SU-DHL-6 (cell line): Measurements from ENCODE around the gene MYORG.
A peak's percentile ranks its signal among the peaks of the same experiment; 100 is the strongest.

Experiments
- H2AFZ ChIP-seq: fragments of 200-600 bp; sonication (generic); 2 replicates; pipeline ENCODE4 v1.6.1; 2014; ENCODE audit warnings: low read depth, mild to moderate bottlenecking, moderate library complexity, mixed read lengths, antibody characterized with exemption, low read length; ENCODE audit not compliant: severe bottlenecking
- H3F3A ChIP-seq: fragments of 200-600 bp; shearing (Covaris generic); 2 replicates; pipeline ENCODE4 v1.6.0; 2016; ENCODE audit warnings: antibody characterized with exemption, mild to moderate bottlenecking; ENCODE audit not compliant: insufficient read depth
- H3K27ac ChIP-seq: fragments of 200-600 bp; sonication (generic); 2 replicates; pipeline ENCODE4 v1.5.1; 2016; ENCODE audit warnings: low read depth, mild to moderate bottlenecking, low read length, moderate library complexity, mixed read lengths
- H3K27me3 ChIP-seq: fragments of 200-600 bp; sonication (generic), shearing (Covaris generic); 2 replicates; pipeline ENCODE4 v1.6.0; 2014; ENCODE audit warnings: mild to moderate bottlenecking, low read length
- H3K36me3 ChIP-seq: fragments of 200-600 bp; sonication (generic); 2 replicates; pipeline ENCODE4 v1.6.1; 2014; ENCODE audit warnings: mild to moderate bottlenecking, low read length, mixed read lengths
- H3K4me2 ChIP-seq: fragments of 300-600, 200-600 bp; shearing (Covaris generic), sonication (generic); 2 replicates; pipeline ENCODE4 v1.6.0; 2014; ENCODE audit warnings: low read length, low read depth, mild to moderate bottlenecking; ENCODE audit not compliant: poor library complexity, severe bottlenecking
- H3K4me3 ChIP-seq: fragments of 200-600 bp; sonication (generic); 2 replicates; pipeline ENCODE4 v1.5.1; 2014; ENCODE audit warnings: antibody characterized with exemption, low read length, mild to moderate bottlenecking, mixed read lengths; ENCODE audit not compliant: insufficient read depth, poor library complexity, severe bottlenecking
- H3K79me2 ChIP-seq: fragments of 200-600 bp; sonication (generic); 2 replicates; pipeline ENCODE4 v1.6.1; 2014; ENCODE audit warnings: mild to moderate bottlenecking, low read length, moderate library complexity; ENCODE audit not compliant: insufficient read depth
- H3K9ac ChIP-seq: fragments of 200-600 bp; sonication (generic); 2 replicates; pipeline ENCODE4 v1.7.0; 2014; ENCODE audit warnings: mild to moderate bottlenecking, low read length
- H3K9me2 ChIP-seq: fragments of 200-600 bp; sonication (generic); replicated peaks from 2 replicates; pipeline ENCODE4 v1.6.1; 2014; ENCODE audit warnings: low read length; ENCODE audit not compliant: insufficient read depth
- H3K9me3 ChIP-seq: fragments of 200-600 bp; sonication (generic); 2 replicates; pipeline ENCODE4 v1.6.1; 2014; ENCODE audit warnings: low read length, mixed read lengths; ENCODE audit not compliant: insufficient read depth
- H4K20me1 ChIP-seq: fragments of 200-600 bp; sonication (generic); 2 replicates; pipeline ENCODE4 v1.6.1; 2014; ENCODE audit warnings: low read depth, mild to moderate bottlenecking, antibody characterized with exemption, low read length, moderate library complexity, mixed read lengths
- EZH2phosphoT487 ChIP-seq: fragments of 200-600 bp; sonication (generic), shearing (Covaris generic); conservative IDR thresholded peaks from 2 replicates; pipeline ENCODE4 v1.6.1; 2018; ENCODE audit warnings: mild to moderate bottlenecking, antibody characterized with exemption, low read length, moderate library complexity, mixed read lengths
- TF ChIP-seq, protein P1 (sequence below): fragments of 200-600 bp; sonication (generic); IDR thresholded peaks from one replicate; pipeline ENCODE4 v1.5.1; 2017; ENCODE audit warnings: antibody characterized with exemption, mild to moderate bottlenecking, low read length, moderate library complexity; ENCODE audit not compliant: insufficient read depth, poor library complexity, severe bottlenecking

MYORG gene

DNA sequence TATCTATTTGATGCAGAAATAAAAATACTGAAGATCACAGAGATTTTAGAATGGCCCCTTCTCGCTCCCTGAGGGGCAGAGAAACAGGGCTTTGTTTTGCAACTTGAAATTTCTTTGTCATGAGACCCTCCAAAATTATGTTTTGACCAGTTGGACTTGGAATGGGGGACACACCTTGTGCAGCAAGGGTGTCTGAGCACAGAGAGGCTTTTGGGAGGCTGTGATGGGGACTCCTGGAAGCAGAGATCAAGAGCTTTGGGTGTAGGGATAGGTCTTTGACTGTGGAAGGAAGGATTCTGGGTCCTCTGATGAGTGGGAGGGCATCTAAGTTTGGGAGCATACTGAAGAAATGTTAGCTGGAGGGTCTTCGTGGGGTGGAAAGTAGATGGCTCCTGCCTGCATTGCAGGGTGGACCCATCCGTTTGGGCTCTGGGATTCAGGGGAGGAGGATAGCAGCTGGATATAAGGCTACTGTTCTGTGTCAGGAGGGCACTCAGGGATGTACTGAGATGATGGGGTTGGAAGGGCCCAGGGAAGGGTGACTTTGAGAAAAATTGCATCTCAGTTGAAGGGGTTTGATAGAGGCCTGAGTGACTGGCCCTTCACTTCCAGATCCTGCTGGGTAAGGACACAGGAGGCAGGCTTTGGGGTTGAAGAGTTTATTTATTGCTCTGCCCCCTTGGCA is 1.8 kb upstream of the MYORG start:
- Histone ChIP-seq H3K4me2 (no peak overlapping the region), H3F3A (peaks cover 9% of the 10 kb centered on the region; the same call in 1 of the 2 replicates), H3K9me3 (no peaks in the 10 kb centered on the region), H3K36me3 (no peaks in the 10 kb centered on the region), H3K79me2 (no peaks in the 10 kb centered on the region), H3K9me2 (no peaks in the 10 kb centered on the region), H3K27ac (no peak overlapping the region), H4K20me1 (no peaks in the 10 kb centered on the region), H3K4me3 (no peak overlapping the region), H3K27me3 (no peaks in the 10 kb centered on the region), H2AFZ (no peak overlapping the region), H3K9ac (no peak overlapping the region)
- TF ChIP-seq EZH2phosphoT487: no peak
- TF ChIP-seq, protein P1, sequence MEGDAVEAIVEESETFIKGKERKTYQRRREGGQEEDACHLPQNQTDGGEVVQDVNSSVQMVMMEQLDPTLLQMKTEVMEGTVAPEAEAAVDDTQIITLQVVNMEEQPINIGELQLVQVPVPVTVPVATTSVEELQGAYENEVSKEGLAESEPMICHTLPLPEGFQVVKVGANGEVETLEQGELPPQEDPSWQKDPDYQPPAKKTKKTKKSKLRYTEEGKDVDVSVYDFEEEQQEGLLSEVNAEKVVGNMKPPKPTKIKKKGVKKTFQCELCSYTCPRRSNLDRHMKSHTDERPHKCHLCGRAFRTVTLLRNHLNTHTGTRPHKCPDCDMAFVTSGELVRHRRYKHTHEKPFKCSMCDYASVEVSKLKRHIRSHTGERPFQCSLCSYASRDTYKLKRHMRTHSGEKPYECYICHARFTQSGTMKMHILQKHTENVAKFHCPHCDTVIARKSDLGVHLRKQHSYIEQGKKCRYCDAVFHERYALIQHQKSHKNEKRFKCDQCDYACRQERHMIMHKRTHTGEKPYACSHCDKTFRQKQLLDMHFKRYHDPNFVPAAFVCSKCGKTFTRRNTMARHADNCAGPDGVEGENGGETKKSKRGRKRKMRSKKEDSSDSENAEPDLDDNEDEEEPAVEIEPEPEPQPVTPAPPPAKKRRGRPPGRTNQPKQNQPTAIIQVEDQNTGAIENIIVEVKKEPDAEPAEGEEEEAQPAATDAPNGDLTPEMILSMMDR: no peak

DNA sequence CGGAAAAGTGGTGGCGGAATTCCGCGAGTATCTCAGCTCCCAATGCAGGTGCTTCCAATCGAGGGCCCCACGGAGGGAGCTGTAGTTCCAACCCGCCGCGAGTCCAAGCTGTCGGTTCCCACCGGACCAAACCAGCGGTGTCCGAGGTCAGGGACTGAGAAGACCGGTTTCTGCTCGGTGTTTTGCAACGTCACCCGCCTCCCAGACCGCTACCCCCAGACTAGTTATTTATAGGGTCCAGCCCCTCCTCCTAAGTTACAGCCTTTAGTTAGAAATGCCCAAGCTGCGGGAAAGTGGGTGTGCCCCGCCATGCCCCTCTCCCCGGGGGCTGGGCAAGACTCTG is 677 bp upstream of the MYORG start:
- peak overlapping the region; percentile 93 for H2AFZ ChIP-seq
- no peaks in the 10 kb centered on the region for H3K79me2 ChIP-seq
- no peaks in the 10 kb centered on the region for H3K27me3 ChIP-seq
- H3K36me3 ChIP-seq: no peaks in the 10 kb centered on the region
- H3K4me3 ChIP-seq: peak overlapping the region; percentile 65
- peak overlapping the region; percentile 68 for H3K9ac ChIP-seq
- no peaks in the 10 kb centered on the region for H3K9me2 ChIP-seq
- peaks cover 9% of the 10 kb centered on the region; the same call in 1 of the 2 replicates for H3F3A ChIP-seq
- H4K20me1 ChIP-seq: no peaks in the 10 kb centered on the region
- TF ChIP-seq EZH2phosphoT487: no peak
- TF ChIP-seq, protein P1: no peak
- peak overlapping the region; percentile 70 for H3K4me2 ChIP-seq
- H3K9me3 ChIP-seq: no peaks in the 10 kb centered on the region
- H3K27ac ChIP-seq: no peak overlapping the region

DNA sequence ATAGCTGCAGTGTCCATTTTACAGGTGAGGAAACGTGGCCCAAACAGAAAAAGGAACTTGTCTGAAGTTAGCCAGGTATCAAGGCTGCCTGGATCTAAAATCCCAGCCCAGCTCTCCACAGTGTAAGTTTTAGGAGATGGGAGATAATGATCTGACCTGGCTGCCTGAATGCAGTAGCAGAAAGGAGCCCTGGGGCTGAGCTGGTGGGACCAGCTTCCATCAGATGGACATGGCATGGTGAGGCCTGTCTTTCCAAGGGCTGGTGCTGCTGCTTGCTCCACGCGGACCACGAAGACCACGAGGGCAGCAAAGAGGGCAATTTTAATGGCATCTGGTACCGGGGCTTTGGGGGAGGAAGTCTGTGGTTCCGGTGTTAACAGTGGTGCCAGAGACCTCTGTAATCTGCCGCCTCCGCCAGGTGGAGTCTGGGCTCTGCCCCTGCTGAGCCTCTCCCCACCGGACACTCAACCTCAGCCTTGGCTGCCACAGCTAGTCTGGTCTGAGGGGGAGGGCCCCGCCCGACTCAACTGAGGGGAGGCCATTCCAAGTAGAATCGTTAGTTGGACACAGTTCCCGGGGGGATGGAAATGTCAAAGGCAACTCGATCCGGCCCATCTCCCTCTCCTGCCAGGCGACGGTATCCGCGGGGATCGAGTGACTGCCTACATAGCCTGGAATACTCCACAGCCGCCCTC is 650 bp downstream of the MYORG start:
- Histone ChIP-seq H3K27ac (peak overlapping the region; percentile 6; the same call in 1 of the 2 replicates), H3K36me3 (no peaks in the 10 kb centered on the region), H3K9me2 (no peaks in the 10 kb centered on the region), H3K4me3 (peak overlapping the region; percentile 63), H3K27me3 (no peaks in the 10 kb centered on the region), H3K9ac (peak overlapping the region; percentile 68), H3K79me2 (no peaks in the 10 kb centered on the region), H2AFZ (peak overlapping the region; percentile 80), H3F3A (peaks cover 9% of the 10 kb centered on the region; the same call in 1 of the 2 replicates), H3K9me3 (no peaks in the 10 kb centered on the region), H3K4me2 (peak overlapping the region; percentile 70), H4K20me1 (no peaks in the 10 kb centered on the region)
- TF ChIP-seq, protein P1: peak; percentile 57
- TF ChIP-seq EZH2phosphoT487: no peak
